Tibial artery (tissue), 4 donors: ENCODE data around the gene ZCCHC14.

Source experiments
- DNase-seq, 2 donors: peaks; one replicate each; pipeline ENCODE4 v3.0.0-alpha.2; 2019
- H3K27ac ChIP-seq, 2 donors: fragments of 200-600 bp; sonication (generic) in 1 of 2; 1 replicate in 1 of 2; 2 replicates in 1 of 2; pipeline ENCODE4 v1.5.1; 2018 to 2019; ENCODE audit warnings: mild to moderate bottlenecking in 1 of 2
- H3K27me3 ChIP-seq, 2 donors: fragments of 200-600 bp; sonication (generic) in 1 of 2; one replicate each; pipeline versions ENCODE4 v1.5.1 to v1.6.0; 2016 to 2019
- H3K36me3 ChIP-seq, 3 donors: fragments of 200-600 bp; sonication (generic) in 2 of 3; one replicate each; pipeline ENCODE4 v1.5.1; 2016 to 2019; ENCODE audit warnings: mild to moderate bottlenecking in 2 of 3
- H3K4me1 ChIP-seq, 4 donors: fragments of 200-600 bp; sonication (generic) in 2 of 4; 1 replicate in 3 of 4; 2 replicates in 1 of 4; pipeline ENCODE4 v1.5.1; 2016 to 2019
- H3K4me3 ChIP-seq, 2 donors: fragments of 200-600 bp; sonication (generic) in 1 of 2; 1 replicate in 1 of 2; 2 replicates in 1 of 2; pipeline ENCODE4 v1.5.1; 2018 to 2019; ENCODE audit warnings: mild to moderate bottlenecking in 2 of 2
- H3K9me3 ChIP-seq, 3 donors: fragments of 200-600 bp; sonication (generic) in 1 of 3; one replicate each; pipeline ENCODE4 v1.5.1; 2016 to 2019
- intact Hi-C: fragments of 100-400 bp; cut with DNase I; formaldehyde crosslinking; loops from one replicate; pipeline ENCODE4 v1.15.0; 2023; ENCODE audit warnings: low total_unique reads
- TF ChIP-seq, protein P1 (sequence below), 2 experiments: fragments of 200-600 bp in 1 of 2; fragments of 450-650 bp in 1 of 2; IDR thresholded peaks; one replicate each; pipeline ENCODE4 v1.5.1; 2017 to 2019; ENCODE audit warnings: antibody characterized with exemption in 2 of 2, mild to moderate bottlenecking in 1 of 2, moderate library complexity in 1 of 2

ZCCHC14 gene

DNA sequence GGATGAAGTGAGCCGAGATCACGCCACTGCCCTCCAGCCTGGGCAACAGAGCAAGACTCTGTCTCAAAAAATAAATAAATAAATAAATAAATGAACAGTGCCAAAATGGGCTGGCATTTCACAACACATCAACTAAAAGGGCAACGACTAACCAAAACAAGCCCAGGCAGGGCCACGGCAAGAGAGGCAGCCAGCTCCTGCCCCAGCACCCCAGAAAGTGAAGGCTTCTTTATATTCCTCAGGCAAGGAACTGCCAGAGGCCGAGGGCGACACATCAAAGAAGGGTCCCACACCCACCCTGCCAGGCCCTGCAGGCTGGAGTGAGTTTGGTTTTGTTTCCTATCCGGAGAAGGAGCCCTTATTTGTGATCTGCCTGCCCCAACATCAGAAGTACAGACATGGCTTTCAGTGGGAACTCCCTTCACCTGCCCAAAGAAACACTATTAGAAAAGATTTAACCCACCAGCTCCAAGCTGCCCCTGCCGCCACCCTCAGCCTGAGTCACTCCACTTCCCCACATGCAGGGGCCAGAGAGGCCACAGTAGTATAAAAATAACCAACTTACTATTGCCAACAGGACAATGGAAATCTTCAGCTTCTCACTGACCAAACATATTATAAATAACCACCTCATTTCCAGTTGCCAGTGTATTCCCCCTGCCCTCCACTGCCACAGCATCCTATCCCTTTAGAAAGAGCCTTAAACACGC lies 117.2 kb downstream of the ZCCHC14 start:
- H3K27me3 ChIP-seq, result no peaks in the 10 kb centered on the region
- no peak overlapping the region for H3K4me3 ChIP-seq
- H3K36me3 ChIP-seq, result no peaks in the 10 kb centered on the region
- intact Hi-C loops, result no loop called here
- DNase-seq, result no peak
- H3K9me3 ChIP-seq, result no peaks in the 10 kb centered on the region
- peaks cover 0 to 56% (median 31%) of the 10 kb centered on the region in 4 donors for H3K4me1 ChIP-seq
- peak overlapping the region in 1 of 2 donors; percentile 38 for H3K27ac ChIP-seq
- TF ChIP-seq, protein P1, sequence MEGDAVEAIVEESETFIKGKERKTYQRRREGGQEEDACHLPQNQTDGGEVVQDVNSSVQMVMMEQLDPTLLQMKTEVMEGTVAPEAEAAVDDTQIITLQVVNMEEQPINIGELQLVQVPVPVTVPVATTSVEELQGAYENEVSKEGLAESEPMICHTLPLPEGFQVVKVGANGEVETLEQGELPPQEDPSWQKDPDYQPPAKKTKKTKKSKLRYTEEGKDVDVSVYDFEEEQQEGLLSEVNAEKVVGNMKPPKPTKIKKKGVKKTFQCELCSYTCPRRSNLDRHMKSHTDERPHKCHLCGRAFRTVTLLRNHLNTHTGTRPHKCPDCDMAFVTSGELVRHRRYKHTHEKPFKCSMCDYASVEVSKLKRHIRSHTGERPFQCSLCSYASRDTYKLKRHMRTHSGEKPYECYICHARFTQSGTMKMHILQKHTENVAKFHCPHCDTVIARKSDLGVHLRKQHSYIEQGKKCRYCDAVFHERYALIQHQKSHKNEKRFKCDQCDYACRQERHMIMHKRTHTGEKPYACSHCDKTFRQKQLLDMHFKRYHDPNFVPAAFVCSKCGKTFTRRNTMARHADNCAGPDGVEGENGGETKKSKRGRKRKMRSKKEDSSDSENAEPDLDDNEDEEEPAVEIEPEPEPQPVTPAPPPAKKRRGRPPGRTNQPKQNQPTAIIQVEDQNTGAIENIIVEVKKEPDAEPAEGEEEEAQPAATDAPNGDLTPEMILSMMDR (IDR thresholded peaks at IDR 0.05), result no peak

DNA sequence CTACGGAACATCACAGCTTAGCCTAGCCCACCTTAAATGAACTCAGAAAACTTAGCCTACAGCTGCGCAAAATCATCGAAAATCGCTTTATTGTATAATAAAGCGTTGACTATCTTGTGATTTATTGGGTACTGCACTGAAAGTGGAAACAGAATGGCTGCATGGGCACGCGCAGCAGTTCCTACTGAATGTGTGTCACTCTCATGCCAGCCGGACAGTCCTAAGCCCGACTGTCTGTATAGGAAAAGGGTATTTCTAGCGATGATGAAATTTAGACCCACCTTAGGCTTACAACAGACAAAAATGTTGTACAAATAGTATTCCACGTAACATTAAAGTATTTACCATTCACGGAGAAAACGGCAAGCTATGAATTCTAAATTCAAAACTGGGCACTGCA lies 118.5 kb downstream of the ZCCHC14 start:
- TF ChIP-seq, protein P1 (IDR thresholded peaks at IDR 0.05), result no peak
- Histone ChIP-seq H3K4me3 (no peak overlapping the region), H3K4me1 (peaks cover 0 to 56% (median 26%) of the 10 kb centered on the region in 4 donors), H3K27ac (no peak overlapping the region), H3K27me3 (no peaks in the 10 kb centered on the region), H3K36me3 (no peaks in the 10 kb centered on the region), H3K9me3 (no peaks in the 10 kb centered on the region)
- no peak for DNase-seq
- intact Hi-C loops, result no loop called here

DNA sequence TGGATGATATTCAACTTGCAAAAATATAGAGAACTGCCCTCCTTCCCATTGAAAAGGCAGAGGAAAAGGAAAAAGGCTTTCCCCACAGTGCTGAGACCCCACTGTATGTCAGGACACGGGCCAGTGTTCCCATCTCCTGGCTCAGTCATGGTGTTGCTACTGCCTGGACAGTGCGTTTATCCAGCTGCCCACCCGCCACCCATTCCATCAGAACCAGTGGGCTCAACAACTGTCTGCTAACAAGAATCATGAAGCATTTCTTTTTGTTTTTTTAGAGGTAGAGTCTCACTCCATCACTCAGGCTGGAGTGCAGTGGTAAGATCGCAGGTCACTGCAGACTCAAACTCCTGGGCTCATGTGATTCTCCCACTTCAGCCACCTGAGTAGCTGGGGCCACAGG lies 120.5 kb downstream of the ZCCHC14 start:
- Histone ChIP-seq H3K36me3 (peaks cover 0 to 3% (median 0%) of the 10 kb centered on the region in 3 donors), H3K4me1 (peaks cover 0 to 41% (median 27%) of the 10 kb centered on the region in 4 donors), H3K27ac (no peak overlapping the region), H3K27me3 (no peaks in the 10 kb centered on the region), H3K4me3 (no peak overlapping the region), H3K9me3 (no peaks in the 10 kb centered on the region)
- TF ChIP-seq, protein P1 (IDR thresholded peaks at IDR 0.05), result no peak
- DNase-seq, result no peak
- intact Hi-C loops, result no loop called here

DNA sequence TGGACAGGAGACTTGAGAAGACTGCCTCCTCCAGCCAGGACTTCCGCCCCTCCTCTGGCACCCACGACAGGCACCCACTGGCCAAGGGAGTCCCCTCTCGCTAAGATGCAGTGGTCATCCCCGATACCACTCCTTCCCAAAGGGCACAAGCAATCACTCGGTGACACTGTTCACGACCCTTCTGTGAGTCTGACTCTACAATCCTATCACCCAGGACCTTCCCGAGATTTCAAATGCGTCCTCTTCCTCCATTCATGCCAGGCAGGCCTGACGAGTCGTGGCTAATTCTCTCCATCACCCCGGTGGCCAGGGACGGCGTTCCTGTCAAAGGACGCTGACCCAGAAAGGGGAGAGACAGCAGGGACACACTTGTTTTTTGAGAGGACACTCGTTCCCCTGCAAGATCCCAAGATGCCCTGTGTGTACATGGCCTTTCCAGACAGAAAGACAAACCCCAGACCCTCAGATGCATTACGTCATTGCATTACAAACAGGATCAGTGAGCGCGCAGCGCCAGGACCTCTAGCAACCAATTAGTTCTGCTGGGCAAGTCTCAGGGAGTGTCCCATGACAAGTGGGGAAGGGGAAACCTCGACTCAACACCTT lies 121.5 kb downstream of the ZCCHC14 start:
- H3K36me3 ChIP-seq, result peaks cover 0 to 9% (median 5%) of the 10 kb centered on the region in 3 donors
- H3K4me3 ChIP-seq, result no peak overlapping the region
- H3K4me1 ChIP-seq, result peaks cover 0 to 43% (median 27%) of the 10 kb centered on the region in 4 donors
- no peaks in the 10 kb centered on the region for H3K9me3 ChIP-seq
- intact Hi-C loops, result no loop called here
- no peaks in the 10 kb centered on the region for H3K27me3 ChIP-seq
- no peak for DNase-seq
- H3K27ac ChIP-seq, result no peak overlapping the region
- TF ChIP-seq, protein P1 (IDR thresholded peaks at IDR 0.05), result no peak

DNA sequence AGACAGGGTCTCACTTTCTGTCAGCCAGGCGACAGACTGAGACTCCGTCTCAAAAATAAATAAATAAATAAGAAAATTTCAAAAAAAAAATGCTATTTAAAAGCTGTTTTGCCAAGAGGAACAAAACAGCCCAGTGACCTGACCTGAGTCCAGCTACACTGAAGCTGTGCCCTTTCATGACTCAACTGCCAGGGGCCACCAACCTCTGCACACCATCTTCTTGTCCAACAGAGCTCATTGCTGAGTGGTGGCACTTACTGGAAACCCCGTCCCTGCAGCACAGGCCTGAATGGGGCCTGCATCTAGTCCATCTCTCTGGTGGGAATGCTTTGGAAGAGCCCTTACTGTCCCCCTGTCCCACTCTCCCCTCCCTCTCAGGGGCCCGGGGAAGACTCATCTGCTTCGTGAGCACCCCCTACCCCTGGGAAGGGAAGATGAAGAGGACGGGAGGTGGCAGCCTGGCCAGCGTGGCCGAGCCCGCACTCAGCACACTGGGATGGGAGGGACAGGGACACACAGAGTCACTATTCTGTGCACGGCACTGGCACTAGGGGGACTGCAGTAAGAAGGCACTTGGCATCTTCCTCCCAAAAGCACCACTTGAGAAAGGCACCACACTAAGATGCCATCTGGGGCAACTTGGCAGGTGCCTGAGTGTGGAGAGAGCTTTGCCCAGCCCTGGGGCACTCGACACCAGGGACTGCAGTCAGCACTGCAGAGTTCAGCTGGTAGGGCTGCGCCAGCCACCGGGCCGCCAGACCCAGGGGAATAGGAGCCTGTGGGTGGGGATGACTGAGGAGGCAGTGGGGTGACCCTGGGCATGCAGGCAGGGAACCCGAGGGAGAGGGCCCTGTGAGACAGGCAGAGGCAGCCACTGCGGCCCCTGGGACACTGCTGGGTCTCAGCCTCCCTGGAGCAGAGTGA lies 122.8 kb downstream of the ZCCHC14 start:
- H3K27me3 ChIP-seq, result no peaks in the 10 kb centered on the region
- H3K4me1 ChIP-seq, result peaks cover 0 to 30% (median 17%) of the 10 kb centered on the region in 4 donors
- DNase-seq, result no peak
- H3K36me3 ChIP-seq, result peaks cover 5 to 19% (median 13%) of the 10 kb centered on the region in 3 donors
- intact Hi-C loops, result no loop called here
- no peak overlapping the region for H3K27ac ChIP-seq
- no peak overlapping the region for H3K4me3 ChIP-seq
- no peaks in the 10 kb centered on the region for H3K9me3 ChIP-seq
- TF ChIP-seq, protein P1 (IDR thresholded peaks at IDR 0.05), result no peak
